ENCODE results near the gene DDX54. TPM values are rescaled to one million over a fixed set of nuclear protein-coding genes. Genes with fewer than 3 reads are reported as not detected.

Gene DDX54
- total RNA-seq, 2 donors from 2014 or later: 35.1 to 38.0 TPM

- H3K36me3 ChIP-seq: peaks cover 87% of the 10 kb centered on the region
These were observed 13.1 kb downstream of the DDX54 start for GRCh38 chr12:113172185-113172584.

GRCh38 chr12:113171543-113171942 lies 13.7 kb downstream of the DDX54 start:
- DNase-seq (ENCODE audit: low spot score): no peak
- H3K4me1 ChIP-seq: no peaks in the 10 kb centered on the region
- H3K4me3 ChIP-seq: no peak overlapping the region
- no peaks in the 10 kb centered on the region for H3K27me3 ChIP-seq
- no peak for TF ChIP-seq CTCF (IDR thresholded peaks at IDR 0.05)
- no peaks in the 10 kb centered on the region for H3K9me3 ChIP-seq
- peaks cover 87% of the 10 kb centered on the region for H3K36me3 ChIP-seq
- no peak overlapping the region for H3K27ac ChIP-seq

More at GRCh38 chr12:113172185-113172584, 13.1 kb downstream of the DDX54 start:
- no peak overlapping the region for H3K4me3 ChIP-seq
- no peaks in the 10 kb centered on the region for H3K9me3 ChIP-seq
- no peak overlapping the region for H3K27ac ChIP-seq
- DNase-seq (ENCODE audit: low spot score): no peak
- no peaks in the 10 kb centered on the region for H3K4me1 ChIP-seq
- no peaks in the 10 kb centered on the region for H3K27me3 ChIP-seq
- TF ChIP-seq CTCF (IDR thresholded peaks at IDR 0.05): no peak

- Histone ChIP-seq H3K4me1 (no peaks in the 10 kb centered on the region), H3K27ac (no peak overlapping the region), H3K9me3 (no peaks in the 10 kb centered on the region), H3K4me3 (no peak overlapping the region), H3K27me3 (no peaks in the 10 kb centered on the region), H3K36me3 (peaks cover 91% of the 10 kb centered on the region)
- no peak for DNase-seq (ENCODE audit: low spot score)
- TF ChIP-seq CTCF (IDR thresholded peaks at IDR 0.05): no peak
These were observed 14.4 kb downstream of the DDX54 start for GRCh38 chr12:113170926-113171325.

GRCh38 chr12:113170457-113170856 lies 14.8 kb downstream of the DDX54 start:
- Histone ChIP-seq H3K4me3 (no peak overlapping the region), H3K27me3 (no peaks in the 10 kb centered on the region), H3K9me3 (no peaks in the 10 kb centered on the region), H3K36me3 (peaks cover 96% of the 10 kb centered on the region), H3K4me1 (no peaks in the 10 kb centered on the region), H3K27ac (no peak overlapping the region)
- no peak for TF ChIP-seq CTCF (IDR thresholded peaks at IDR 0.05)
- no peak for DNase-seq (ENCODE audit: low spot score)

- Histone ChIP-seq H3K27ac (no peak overlapping the region), H3K27me3 (no peaks in the 10 kb centered on the region), H3K4me3 (no peak overlapping the region), H3K36me3 (peaks cover 99% of the 10 kb centered on the region), H3K9me3 (no peaks in the 10 kb centered on the region), H3K4me1 (no peaks in the 10 kb centered on the region)
- DNase-seq (ENCODE audit: low spot score): no peak
- TF ChIP-seq CTCF (IDR thresholded peaks at IDR 0.05): no peak
These were observed 15.6 kb downstream of the DDX54 start for GRCh38 chr12:113169697-113170096.

- Histone ChIP-seq H3K27ac (no peak overlapping the region), H3K27me3 (no peaks in the 10 kb centered on the region), H3K4me3 (no peak overlapping the region), H3K9me3 (no peaks in the 10 kb centered on the region), H3K36me3 (peaks cover 95% of the 10 kb centered on the region), H3K4me1 (no peaks in the 10 kb centered on the region)
- no peak for DNase-seq (ENCODE audit: low spot score)
- no peak for TF ChIP-seq CTCF (IDR thresholded peaks at IDR 0.05)
These were observed 17.4 kb downstream of the DDX54 start for GRCh38 chr12:113167868-113168267.
